Thyroid gland (tissue), 4 donors: ENCODE data around the gene SLC10A7.

Source experiments
- POLR2A ChIP-seq, 2 donors: fragments of 450-650 bp; IDR thresholded peaks; one replicate each; pipeline ENCODE4 v1.6.1; 2017; ENCODE audit warnings: antibody characterized with exemption in 2 of 2, mild to moderate bottlenecking in 2 of 2, moderate library complexity in 1 of 2
- TF ChIP-seq, protein P1 (sequence below), 6 experiments: fragments of 200-600 bp in 3 of 6; fragments of 450-650 bp in 3 of 6; sonication (generic) in 3 of 6; IDR thresholded peaks; one replicate each; pipeline ENCODE4 v1.5.1; 2016 to 2019; ENCODE audit warnings: antibody characterized with exemption in 6 of 6, mild to moderate bottlenecking in 2 of 6, inconsistent platforms in 1 of 6, moderate library complexity in 1 of 6

DNA sequence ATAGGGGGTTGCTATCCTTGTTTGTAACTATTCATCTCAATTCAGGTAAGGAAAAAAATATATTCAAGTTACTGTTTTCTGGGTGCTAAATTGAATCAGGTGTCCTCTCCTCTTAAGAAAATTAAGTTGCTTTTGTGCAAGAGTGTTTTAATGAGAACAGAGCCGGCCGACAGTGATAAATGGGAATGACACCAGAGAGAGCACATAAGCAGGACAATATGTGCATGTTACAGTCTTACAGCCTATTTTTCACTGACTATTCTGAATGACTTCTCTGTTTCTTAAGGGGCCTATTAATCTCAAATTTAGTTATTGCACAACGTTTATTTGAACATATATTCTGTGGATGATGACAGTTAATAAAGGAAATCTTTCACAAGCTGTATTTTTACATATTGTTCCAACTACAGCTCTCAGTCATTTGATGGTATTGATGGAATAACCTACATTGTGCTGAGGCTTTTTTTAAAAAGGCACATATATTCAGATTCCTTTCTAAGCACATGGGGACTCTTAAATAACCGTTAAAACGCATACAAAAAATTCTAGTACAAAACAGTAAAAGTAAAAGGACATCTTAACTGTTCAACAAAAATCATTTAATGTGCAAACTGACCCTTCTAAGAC is 68.4 kb downstream of the SLC10A7 start:
- TF ChIP-seq, protein P1, sequence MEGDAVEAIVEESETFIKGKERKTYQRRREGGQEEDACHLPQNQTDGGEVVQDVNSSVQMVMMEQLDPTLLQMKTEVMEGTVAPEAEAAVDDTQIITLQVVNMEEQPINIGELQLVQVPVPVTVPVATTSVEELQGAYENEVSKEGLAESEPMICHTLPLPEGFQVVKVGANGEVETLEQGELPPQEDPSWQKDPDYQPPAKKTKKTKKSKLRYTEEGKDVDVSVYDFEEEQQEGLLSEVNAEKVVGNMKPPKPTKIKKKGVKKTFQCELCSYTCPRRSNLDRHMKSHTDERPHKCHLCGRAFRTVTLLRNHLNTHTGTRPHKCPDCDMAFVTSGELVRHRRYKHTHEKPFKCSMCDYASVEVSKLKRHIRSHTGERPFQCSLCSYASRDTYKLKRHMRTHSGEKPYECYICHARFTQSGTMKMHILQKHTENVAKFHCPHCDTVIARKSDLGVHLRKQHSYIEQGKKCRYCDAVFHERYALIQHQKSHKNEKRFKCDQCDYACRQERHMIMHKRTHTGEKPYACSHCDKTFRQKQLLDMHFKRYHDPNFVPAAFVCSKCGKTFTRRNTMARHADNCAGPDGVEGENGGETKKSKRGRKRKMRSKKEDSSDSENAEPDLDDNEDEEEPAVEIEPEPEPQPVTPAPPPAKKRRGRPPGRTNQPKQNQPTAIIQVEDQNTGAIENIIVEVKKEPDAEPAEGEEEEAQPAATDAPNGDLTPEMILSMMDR (IDR thresholded peaks at IDR 0.05): no peak
- no peak for TF ChIP-seq POLR2A (IDR thresholded peaks at IDR 0.05)
